Esophagus muscularis mucosa (tissue), 4 donors: ENCODE results near the gene UBE2Q1. TPM values are rescaled to one million over a fixed set of nuclear protein-coding genes. Genes with fewer than 3 reads are reported as not detected.

Experiments used
- DNase-seq: peaks from one replicate; pipeline ENCODE4 v3.0.0-alpha.2; 2017; ENCODE audit errors: extremely low spot score
- H3K27ac ChIP-seq, 4 donors: fragments of 200-600 bp; sonication (generic); replicated peaks in 1 of 4; 1 replicate in 3 of 4; 2 replicates in 1 of 4; pipeline ENCODE4 v1.5.1; 2016 to 2019; ENCODE audit warnings: mild to moderate bottlenecking in 1 of 4
- H3K27me3 ChIP-seq, 4 donors: fragments of 200-600 bp; sonication (generic); one replicate each; pipeline versions ENCODE4 v1.5.1 to v1.6.0; 2016 to 2019
- H3K36me3 ChIP-seq, 4 donors: fragments of 200-600 bp; sonication (generic); one replicate each; pipeline ENCODE4 v1.5.1; 2016 to 2019
- H3K4me1 ChIP-seq, 4 donors: fragments of 200-600 bp; sonication (generic); one replicate each; pipeline ENCODE4 v1.5.1; 2016 to 2019
- H3K4me3 ChIP-seq, 4 donors: fragments of 200-600 bp; sonication (generic); 1 replicate in 2 of 4; 2 replicates in 2 of 4; pipeline ENCODE4 v1.5.1; 2016 to 2019; ENCODE audit warnings: mild to moderate bottlenecking in 4 of 4, moderate library complexity in 1 of 4
- H3K9me3 ChIP-seq, 4 donors: fragments of 200-600 bp; sonication (generic); 1 replicate in 3 of 4; 2 replicates in 1 of 4; pipeline ENCODE4 v1.5.1; 2016 to 2019
- CTCF ChIP-seq, 3 experiments: fragments of 200-600 bp in 2 of 3; fragments of 450-650 bp in 1 of 3; sonication (generic) in 2 of 3; IDR thresholded peaks; one replicate each; pipeline ENCODE4 v1.5.1; 2017 to 2019; ENCODE audit warnings: antibody characterized with exemption in 3 of 3, mild to moderate bottlenecking in 2 of 3, moderate library complexity in 1 of 3
- EP300 ChIP-seq: sonication (generic); formaldehyde crosslinking; IDR thresholded peaks from one replicate; pipeline ENCODE4 v1.6.1; 2017; ENCODE audit warnings: antibody characterized with exemption
- POLR2A ChIP-seq: fragments of 450-650 bp; IDR thresholded peaks from one replicate; pipeline ENCODE4 v1.6.1; 2017; ENCODE audit warnings: antibody characterized with exemption, moderate library complexity, mild to moderate bottlenecking, low read depth
- POLR2AphosphoS5 ChIP-seq, 2 donors: sonication (generic); formaldehyde crosslinking; IDR thresholded peaks; one replicate each; pipeline ENCODE4 v1.6.1; 2017; ENCODE audit warnings: antibody characterized with exemption in 2 of 2
- WGBS: methylation state at CpG from one replicate; pipeline ENCODE4 v1.1.5; 2018; 5-methylcytosine and 5-hydroxymethylcytosine counted together
- intact Hi-C: fragments of 100-400 bp; cut with DNase I; formaldehyde crosslinking; loops from one replicate; pipeline ENCODE4 v1.15.1; 2023
- total RNA-seq, 4 donors: library from RNA; depleted of rRNA; stranded (reverse); fragments of >200 nt; gene quantifications; one replicate each; pipeline versions ENCODE4 v1.1.0 to v1.2.1, GENCODE V29; 2016

The UBE2Q1 gene
- total RNA-seq, 4 donors from 2014 or later: 23.7 to 41.3 (median 31.3) TPM

GRCh38 chr1:154603317-154603716 is 44.9 kb upstream of the UBE2Q1 start:
- Histone ChIP-seq H3K4me3 (no peak overlapping the region), H3K9me3 (no peaks in the 10 kb centered on the region), H3K27me3 (no peaks in the 10 kb centered on the region), H3K4me1 (peaks cover 61 to 89% (median 82%) of the 10 kb centered on the region in 4 donors), H3K27ac (peak overlapping the region in 1 of 4 donors; percentile 33), H3K36me3 (peaks cover 10 to 42% (median 37%) of the 10 kb centered on the region in 4 donors)
- no peak for TF ChIP-seq EP300
- TF ChIP-seq POLR2AphosphoS5 (IDR thresholded peaks at IDR 0.05): no peak
- no peak for TF ChIP-seq POLR2A
- 59% methylated on average over 2 of the region's 2 CpGs for WGBS
- no peak for DNase-seq
- intact Hi-C loops: no loop called here

- Histone ChIP-seq H3K4me1 (peaks cover 42 to 64% (median 56%) of the 10 kb centered on the region in 4 donors), H3K9me3 (no peaks in the 10 kb centered on the region), H3K4me3 (no peak overlapping the region), H3K27me3 (no peaks in the 10 kb centered on the region), H3K36me3 (peaks cover 47 to 79% (median 73%) of the 10 kb centered on the region in 4 donors), H3K27ac (peak overlapping the region in 2 of 4 donors; percentile 23 to 33)
- intact Hi-C loops: no loop called here
- WGBS: 62% methylated on average over 3 of the region's 3 CpGs
- DNase-seq: no peak
- TF ChIP-seq POLR2A (no peak), CTCF (IDR thresholded peaks at IDR 0.05) (no peak), POLR2AphosphoS5 (IDR thresholded peaks at IDR 0.05) (no peak), EP300 (no peak)
Measured at GRCh38 chr1:154599658-154600057, 41.2 kb upstream of the UBE2Q1 start.

GRCh38 chr1:154598871-154599635 is 40.6 kb upstream of the UBE2Q1 start:
- Histone ChIP-seq H3K27ac (peak overlapping the region in 3 of 4 donors; percentile 0 to 33 (median 23)), H3K36me3 (peaks cover 53 to 85% (median 79%) of the 10 kb centered on the region in 4 donors), H3K4me3 (no peak overlapping the region), H3K4me1 (peaks cover 39 to 58% (median 50%) of the 10 kb centered on the region in 4 donors), H3K27me3 (no peaks in the 10 kb centered on the region), H3K9me3 (no peaks in the 10 kb centered on the region)
- intact Hi-C loops: no loop called here
- DNase-seq: no peak
- WGBS: 54% methylated on average over 3 of the region's 3 CpGs
- TF ChIP-seq EP300 (no peak), CTCF (IDR thresholded peaks at IDR 0.05) (no peak), POLR2A (no peak), POLR2AphosphoS5 (IDR thresholded peaks at IDR 0.05) (no peak)

GRCh38 chr1:154595621-154596020 is 37.2 kb upstream of the UBE2Q1 start:
- TF ChIP-seq POLR2AphosphoS5 (IDR thresholded peaks at IDR 0.05) (no peak), POLR2A (no peak), EP300 (no peak), CTCF (IDR thresholded peaks at IDR 0.05) (no peak)
- Histone ChIP-seq H3K4me3 (no peak overlapping the region), H3K27me3 (no peaks in the 10 kb centered on the region), H3K4me1 (peaks cover 16 to 25% (median 21%) of the 10 kb centered on the region in 4 donors), H3K9me3 (no peaks in the 10 kb centered on the region), H3K36me3 (peaks cover 76 to 100% (median 93%) of the 10 kb centered on the region in 4 donors), H3K27ac (no peak overlapping the region)
- no peak for DNase-seq
- intact Hi-C loops: no loop called here
- 96% methylated on average over 1 of the region's 1 CpG for WGBS

- DNase-seq: no peak
- no peak overlapping the region for H3K27ac ChIP-seq
- H3K9me3 ChIP-seq: no peaks in the 10 kb centered on the region
- TF ChIP-seq EP300 (no peak), POLR2AphosphoS5 (IDR thresholded peaks at IDR 0.05) (no peak), CTCF (IDR thresholded peaks at IDR 0.05) (no peak), POLR2A (no peak)
- intact Hi-C loops: no loop called here
- WGBS: 81% methylated on average over 7 of the region's 7 CpGs
- H3K4me1 ChIP-seq: peaks cover 8 to 17% (median 13%) of the 10 kb centered on the region in 4 donors
- H3K36me3 ChIP-seq: peaks cover 79 to 100% (median 93%) of the 10 kb centered on the region in 4 donors
- no peak overlapping the region for H3K4me3 ChIP-seq
- no peaks in the 10 kb centered on the region for H3K27me3 ChIP-seq
Measured at GRCh38 chr1:154594811-154595210, 36.3 kb upstream of the UBE2Q1 start.
